ENCODE data around the gene ACAP1. TPM values are rescaled to one million over a fixed set of nuclear protein-coding genes. Genes with fewer than 3 reads are reported as not detected.
A peak's percentile ranks its signal among the peaks of the same experiment; 100 is the strongest.

The ACAP1 gene
- total RNA-seq, 2 donors from 2014 or later, result 2.5 to 6.5 TPM

- intact Hi-C loops (cut with DNase I), result no loop called here
- H3K4me1 ChIP-seq (replicated peaks), result peaks cover 8% of the 10 kb centered on the region
- peaks cover 8 to 23% of the 10 kb centered on the region in 2 donors for H3K36me3 ChIP-seq
- whole genome bisulfite sequencing, result 30% methylated on average over 30 of the region's 30 CpGs
- H3K27me3 ChIP-seq (replicated peaks; ENCODE audit: insufficient read depth), result no peaks in the 10 kb centered on the region
- peak overlapping the region; percentile 91 to 93 for H3K27ac ChIP-seq
- TF ChIP-seq POLR2A (IDR thresholded peaks at IDR 0.05) (no peak), POLR2AphosphoS5 (IDR thresholded peaks at IDR 0.05) (no peak), CTCF (IDR thresholded peaks at IDR 0.05) (no peak)
- no peaks in the 10 kb centered on the region for H3K9me3 ChIP-seq
- DNase-seq (ENCODE audit: low spot score), result no peak
- peak overlapping the region; percentile 82 to 88 for H3K4me3 ChIP-seq
These were observed 20.6 kb upstream of the ACAP1 start for GRCh38 chr17:7315570-7316235.

DNA sequence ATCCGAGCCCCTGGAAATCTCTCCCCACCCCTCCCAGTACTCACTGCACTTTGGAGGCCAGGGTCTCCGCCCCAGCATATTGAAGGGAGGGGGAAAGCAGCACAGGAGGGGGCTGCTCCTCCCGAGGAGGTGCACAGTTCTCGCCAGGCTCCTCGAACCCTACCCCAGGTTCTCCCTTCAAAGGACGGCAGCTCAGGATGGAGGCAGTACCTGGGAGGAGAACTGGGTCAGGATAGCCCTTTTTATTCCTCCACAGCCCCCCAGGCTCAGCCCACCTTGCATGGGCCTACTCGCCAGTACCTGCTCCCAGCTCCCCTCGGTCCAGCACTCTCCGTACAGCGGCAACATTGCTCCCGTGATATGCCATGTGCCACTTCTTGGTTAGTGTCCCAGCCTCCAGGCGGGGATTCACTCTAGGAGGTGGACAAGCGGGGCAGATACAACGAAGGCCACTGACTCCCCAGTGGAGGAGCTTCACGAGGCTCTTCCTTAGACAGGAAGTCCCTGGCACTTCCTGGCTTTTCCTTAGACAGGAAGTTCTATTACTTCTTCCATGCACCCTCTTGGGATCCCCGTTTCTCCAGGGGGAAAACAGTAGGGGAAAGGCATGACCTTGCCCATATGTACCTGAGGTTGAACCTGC is 19.0 kb upstream of the ACAP1 start:
- DNase-seq (ENCODE audit: low spot score), result no peak
- no peaks in the 10 kb centered on the region for H3K27me3 ChIP-seq (replicated peaks; ENCODE audit: insufficient read depth)
- no peak overlapping the region for H3K4me3 ChIP-seq
- WGBS, result 88% methylated on average over 16 of the region's 16 CpGs
- H3K4me1 ChIP-seq (replicated peaks), result peaks cover 8% of the 10 kb centered on the region
- TF ChIP-seq CTCF (IDR thresholded peaks at IDR 0.05), result no peak
- TF ChIP-seq POLR2AphosphoS5 (IDR thresholded peaks at IDR 0.05), result no peak
- TF ChIP-seq POLR2A (IDR thresholded peaks at IDR 0.05), result no peak
- no peaks in the 10 kb centered on the region for H3K9me3 ChIP-seq
- H3K27ac ChIP-seq, result no peak overlapping the region
- peaks cover 14 to 30% of the 10 kb centered on the region in 2 donors for H3K36me3 ChIP-seq
- intact Hi-C loops (cut with DNase I), result no loop called here

GRCh38 chr17:7318121-7318860 is 18.0 kb upstream of the ACAP1 start:
- no peaks in the 10 kb centered on the region for H3K9me3 ChIP-seq
- intact Hi-C loops (cut with DNase I), result no loop called here
- no peak overlapping the region for H3K4me3 ChIP-seq
- H3K27me3 ChIP-seq (replicated peaks; ENCODE audit: insufficient read depth), result no peaks in the 10 kb centered on the region
- H3K36me3 ChIP-seq, result peaks cover 11 to 24% of the 10 kb centered on the region in 2 donors
- WGBS, result 92% methylated on average over 13 of the region's 13 CpGs
- no peak for TF ChIP-seq POLR2AphosphoS5 (IDR thresholded peaks at IDR 0.05)
- no peak for TF ChIP-seq POLR2A (IDR thresholded peaks at IDR 0.05)
- no peak for DNase-seq (ENCODE audit: low spot score)
- peaks cover 8% of the 10 kb centered on the region for H3K4me1 ChIP-seq (replicated peaks)
- no peak overlapping the region for H3K27ac ChIP-seq

GRCh38 chr17:7321466-7321865 is 14.9 kb upstream of the ACAP1 start:
- peaks cover 11 to 24% of the 10 kb centered on the region in 2 donors for H3K36me3 ChIP-seq
- WGBS, result 91% methylated on average over 15 of the region's 15 CpGs
- TF ChIP-seq POLR2A (IDR thresholded peaks at IDR 0.05), result no peak
- TF ChIP-seq POLR2AphosphoS5 (IDR thresholded peaks at IDR 0.05), result no peak
- no peak for TF ChIP-seq CTCF (IDR thresholded peaks at IDR 0.05)

GRCh38 chr17:7322520-7323194 is 13.7 kb upstream of the ACAP1 start:
- intact Hi-C loops (cut with DNase I), result no loop called here
- Histone ChIP-seq H3K9me3 (no peaks in the 10 kb centered on the region), H3K4me1 (replicated peaks) (no peaks in the 10 kb centered on the region), H3K36me3 (peaks cover 11 to 19% of the 10 kb centered on the region in 2 donors), H3K27ac (no peak overlapping the region), H3K4me3 (no peak overlapping the region), H3K27me3 (replicated peaks; ENCODE audit: insufficient read depth) (no peaks in the 10 kb centered on the region)
- TF ChIP-seq POLR2A (IDR thresholded peaks at IDR 0.05) (no peak), POLR2AphosphoS5 (IDR thresholded peaks at IDR 0.05) (no peak), CTCF (IDR thresholded peaks at IDR 0.05) (no peak)
- no peak for DNase-seq (ENCODE audit: low spot score)
- 89% methylated on average over 22 of the region's 22 CpGs for WGBS

More at GRCh38 chr17:7321466-7321865, 14.9 kb upstream of the ACAP1 start:
- Histone ChIP-seq H3K9me3 (no peaks in the 10 kb centered on the region), H3K4me3 (no peak overlapping the region), H3K27ac (no peak overlapping the region), H3K27me3 (replicated peaks; ENCODE audit: insufficient read depth) (no peaks in the 10 kb centered on the region), H3K4me1 (replicated peaks) (no peaks in the 10 kb centered on the region)
- intact Hi-C loops (cut with DNase I), result no loop called here
- DNase-seq (ENCODE audit: low spot score), result no peak
